Gastrocnemius medialis (tissue), 4 donors: ENCODE data around the gene DZIP1L. TPM values are rescaled to one million over a fixed set of nuclear protein-coding genes. Genes with fewer than 3 reads are reported as not detected.

Experiments used
- ATAC-seq, 2 donors: fragments of 150-250 bp; one replicate each; pipeline ENCODE4 v1.9.1; 2016
- DNase-seq, 2 donors: peaks; one replicate each; pipeline ENCODE4 v3.0.0-alpha.2; 2019
- H3K27ac ChIP-seq, 4 donors: fragments of 200-600 bp; sonication (generic); 1 replicate in 1 of 4; 2 replicates in 3 of 4; pipeline ENCODE4 v1.5.1; 2016 to 2018; ENCODE audit warnings: mild to moderate bottlenecking in 2 of 4, moderate library complexity in 1 of 4
- H3K27me3 ChIP-seq, 3 donors: fragments of 200-600 bp; sonication (generic) in 2 of 3; 1 replicate in 1 of 3; 2 replicates in 2 of 3; pipeline versions ENCODE4 v1.5.1 to v1.6.0; 2016 to 2019; ENCODE audit warnings: mild to moderate bottlenecking in 1 of 3, moderate library complexity in 1 of 3
- H3K36me3 ChIP-seq, 2 donors: fragments of 200-600 bp; sonication (generic) in 1 of 2; one replicate each; pipeline ENCODE4 v1.5.1; 2017 to 2018
- H3K4me1 ChIP-seq, 2 donors: fragments of 200-600 bp; sonication (generic) in 1 of 2; one replicate each; pipeline ENCODE4 v1.5.1; 2016 to 2017; ENCODE audit warnings: mild to moderate bottlenecking in 2 of 2
- H3K4me3 ChIP-seq, 4 donors: fragments of 200-600 bp; sonication (generic) in 3 of 4; 1 replicate in 1 of 4; 2 replicates in 3 of 4; pipeline ENCODE4 v1.5.1; 2016 to 2019; ENCODE audit warnings: mild to moderate bottlenecking in 2 of 4
- H3K9me3 ChIP-seq, 3 donors: fragments of 200-600 bp; sonication (generic) in 2 of 3; 1 replicate in 1 of 3; 2 replicates in 2 of 3; pipeline ENCODE4 v1.5.1; 2016 to 2019
- CTCF ChIP-seq, 5 experiments: fragments of 450-650 bp in 3 of 5; fragments of 200-600 bp in 2 of 5; sonication (generic) in 2 of 5; IDR thresholded peaks in 4 of 5; conservative IDR thresholded peaks in 1 of 5; 1 replicate in 4 of 5; 2 replicates in 1 of 5; pipeline ENCODE4 v1.5.1; 2016 to 2019; ENCODE audit warnings: antibody characterized with exemption in 5 of 5, mild to moderate bottlenecking in 3 of 5, moderate library complexity in 3 of 5
- POLR2A ChIP-seq, 2 donors: fragments of 450-650 bp; IDR thresholded peaks; one replicate each; pipeline ENCODE4 v1.6.1; 2017; ENCODE audit warnings: antibody characterized with exemption in 2 of 2, mild to moderate bottlenecking in 2 of 2, moderate library complexity in 2 of 2
- in situ Hi-C, 4 donors: fragments of 200-750 bp; cut with MboI; loops; one replicate each; pipeline versions ENCODE4 v1.15.0 to v1.8.0; 2017; ENCODE audit warnings: low sequenced_read_pairs in 4 of 4
- intact Hi-C: fragments of 100-400 bp; cut with DNase I; formaldehyde crosslinking; loops from one replicate; pipeline ENCODE4 v1.15.1; 2023; ENCODE audit warnings: low total_unique reads
- total RNA-seq, 4 donors: library from RNA; depleted of rRNA; stranded (reverse); fragments of >200 nt; gene quantifications; one replicate each; pipeline versions ENCODE4 v1.1.0 to v1.2.3, GENCODE V29; 2016

DZIP1L gene
- total RNA-seq, 4 donors from 2014 or later, result 1.1 to 3.3 (median 1.5) TPM

GRCh38 chr3:138118612-138119422, 3.4 kb upstream of the DZIP1L start:
- in situ Hi-C loops (loop anchor here (5.0 to 10.0 kb wide), 3 partner anchors 47 to 54 kb away; no protein-coding TSS in a partner anchor), intact Hi-C loops (loop anchor here (1.0 kb wide), 1 partner anchor 51 kb away; no protein-coding TSS in a partner anchor)
- DNase-seq (peak; percentile 35 to 62), ATAC-seq (peak; percentile 63 to 74)
- TF ChIP-seq POLR2A (IDR thresholded peaks at IDR 0.05) (no peak), CTCF (IDR thresholded peaks at IDR 0.05 in 4 of 5, conservative IDR thresholded peaks at IDR 0.05 in 1 of 5) (peak; percentile 47 to 79 (median 65))
- Histone ChIP-seq H3K9me3 (no peaks in the 10 kb centered on the region), H3K4me1 (peaks cover 0 to 19% of the 10 kb centered on the region in 2 donors), H3K27me3 (no peaks in the 10 kb centered on the region), H3K27ac (no peak overlapping the region), H3K4me3 (no peak overlapping the region), H3K36me3 (no peaks in the 10 kb centered on the region)

DNA sequence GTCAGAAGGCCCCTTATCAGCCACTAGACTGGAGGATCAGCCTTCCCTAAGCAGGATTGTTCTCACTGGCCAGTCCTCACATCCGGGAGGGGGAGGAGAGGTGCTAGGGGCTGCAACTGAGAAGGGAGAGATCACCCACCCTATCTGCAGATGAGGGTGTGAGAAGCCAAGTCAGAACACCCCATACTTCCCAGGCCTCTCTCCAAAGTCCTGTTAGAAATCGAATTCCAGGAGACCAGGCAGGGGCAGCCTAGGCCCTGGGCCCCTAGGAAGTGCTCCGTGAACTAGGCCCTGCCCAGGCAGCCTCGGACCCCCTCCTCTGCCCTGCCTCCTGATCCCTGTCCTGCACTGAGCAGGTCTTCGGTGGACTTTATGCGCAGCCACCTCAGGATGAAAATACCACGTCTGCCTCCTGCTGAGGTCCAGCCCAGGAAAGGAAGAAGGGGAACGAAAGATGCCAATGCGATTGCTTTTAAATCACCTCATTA, 933 bp downstream of the DZIP1L start:
- no peak for DNase-seq
- Histone ChIP-seq H3K36me3 (no peaks in the 10 kb centered on the region), H3K27ac (peak overlapping the region; percentile 69 to 82 (median 74)), H3K4me3 (peak overlapping the region; percentile 74 to 95 (median 87)), H3K9me3 (no peaks in the 10 kb centered on the region), H3K27me3 (no peaks in the 10 kb centered on the region), H3K4me1 (peaks cover 0 to 23% of the 10 kb centered on the region in 2 donors)
- ATAC-seq, result peak in 1 of 2 donors; percentile 5
- no peak for TF ChIP-seq POLR2A (IDR thresholded peaks at IDR 0.05)
- TF ChIP-seq CTCF (IDR thresholded peaks at IDR 0.05 in 4 of 5, conservative IDR thresholded peaks at IDR 0.05 in 1 of 5), result no peak
- intact Hi-C loops (loop anchor here (2.0 kb wide), 1 partner anchor 72 kb away; the partner anchor contains the start of gene ARMC8), in situ Hi-C loops (loop anchor here in 1 of 4 donors (10.0 kb wide), 1 partner anchor 50 kb away; no protein-coding TSS in a partner anchor)

DNA sequence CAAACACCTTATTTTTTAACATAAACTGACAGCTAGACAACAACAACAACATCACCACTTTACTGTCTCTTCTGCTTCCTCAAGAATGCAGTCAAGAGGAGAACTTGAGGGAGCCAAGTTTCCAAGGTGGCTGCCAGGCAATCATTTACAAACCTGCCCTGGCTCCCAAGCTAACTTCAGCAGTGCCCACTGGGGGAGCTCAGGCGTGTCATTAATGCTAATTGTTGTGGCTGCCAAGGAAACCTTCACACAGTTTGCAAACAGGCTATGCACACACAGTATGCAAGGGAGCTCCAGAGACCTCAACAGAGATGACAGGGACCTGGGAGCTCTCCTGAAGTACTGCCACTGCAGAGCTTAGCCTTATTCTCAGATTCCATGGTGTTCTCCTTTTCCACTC, 2.1 kb downstream of the DZIP1L start:
- DNase-seq (no peak), ATAC-seq (no peak)
- Histone ChIP-seq H3K4me1 (peaks cover 0 to 23% of the 10 kb centered on the region in 2 donors), H3K27ac (no peak overlapping the region), H3K36me3 (no peaks in the 10 kb centered on the region), H3K4me3 (no peak overlapping the region), H3K27me3 (no peaks in the 10 kb centered on the region), H3K9me3 (no peaks in the 10 kb centered on the region)
- no peak for TF ChIP-seq CTCF (IDR thresholded peaks at IDR 0.05 in 4 of 5, conservative IDR thresholded peaks at IDR 0.05 in 1 of 5)
- TF ChIP-seq POLR2A (IDR thresholded peaks at IDR 0.05), result no peak
- in situ Hi-C loops, result loop anchor here in 1 of 4 donors (10.0 kb wide), 1 partner anchor 49 kb away; no protein-coding TSS in a partner anchor
- intact Hi-C loops, result no loop called here

DNA sequence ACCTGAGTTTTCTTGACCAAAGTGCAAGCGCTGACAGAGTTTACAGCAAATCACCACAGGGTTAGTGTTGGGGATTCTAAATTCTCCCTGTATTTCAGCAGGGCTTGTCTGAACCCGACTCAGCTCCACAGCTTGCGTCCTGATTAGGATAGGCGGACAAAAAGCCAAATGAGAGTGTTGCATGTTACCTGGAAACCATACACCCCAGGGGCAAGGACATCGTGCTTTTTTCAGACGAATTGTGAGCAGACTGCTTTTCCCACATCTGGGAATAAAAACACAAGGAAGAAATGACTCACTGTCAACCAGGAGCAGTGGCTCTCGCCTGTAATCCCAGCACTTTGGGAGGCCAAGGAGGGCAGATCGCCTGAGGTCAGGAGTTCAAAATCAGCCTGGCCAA, 3.0 kb downstream of the DZIP1L start:
- Histone ChIP-seq H3K27me3 (no peaks in the 10 kb centered on the region), H3K4me3 (no peak overlapping the region), H3K27ac (no peak overlapping the region), H3K9me3 (no peaks in the 10 kb centered on the region), H3K36me3 (no peaks in the 10 kb centered on the region), H3K4me1 (peaks cover 0 to 23% of the 10 kb centered on the region in 2 donors)
- in situ Hi-C loops, result loop anchor here in 1 of 4 donors (10.0 kb wide), 1 partner anchor 48 kb away; no protein-coding TSS in a partner anchor
- intact Hi-C loops, result no loop called here
- ATAC-seq, result no peak
- no peak for DNase-seq
- TF ChIP-seq CTCF (IDR thresholded peaks at IDR 0.05 in 4 of 5, conservative IDR thresholded peaks at IDR 0.05 in 1 of 5), result no peak
